Measurements from ENCODE around the gene EEF1AKMT4. TPM values are rescaled to one million over a fixed set of nuclear protein-coding genes. Genes with fewer than 3 reads are reported as not detected.

The EEF1AKMT4 gene
- total RNA-seq, 1 donor from 2014 or later = 3.9 TPM

GRCh38 chr3:184242297-184242685, 7.2 kb upstream of the EEF1AKMT4 start:
- Mint-ChIP-seq H3K4me3 (ENCODE audit: low read depth) (no peak overlapping the region), H3K36me3 (ENCODE audit: insufficient read depth) (peaks cover 10% of the 10 kb centered on the region), H3K27ac (no peak overlapping the region), H3K27me3 (peaks cover 3% of the 10 kb centered on the region), H3K4me1 (ENCODE audit: low read depth) (no peaks in the 10 kb centered on the region), H3K9me3 (ENCODE audit: low read depth) (no peaks in the 10 kb centered on the region)
- TF ChIP-seq CTCF (IDR thresholded peaks at IDR 0.05; ENCODE audit: unreplicated experiment) = no peak
- no peak for DNase-seq (ENCODE audit: low spot score, unreplicated experiment)

GRCh38 chr3:184248454-184249411, 739 bp upstream of the EEF1AKMT4 start, which contains the start of gene ALG3:
TSS of gene ALG3 (minus strand) at chr3:184248962. CDS start at chr3:184248940, 22 bp downstream.
- TF ChIP-seq CTCF (IDR thresholded peaks at IDR 0.05; ENCODE audit: unreplicated experiment) = no peak
- peak; percentile 77 for DNase-seq (ENCODE audit: low spot score, unreplicated experiment)
- Mint-ChIP-seq H3K36me3 (ENCODE audit: insufficient read depth) (peaks cover 5% of the 10 kb centered on the region), H3K9me3 (ENCODE audit: low read depth) (no peaks in the 10 kb centered on the region), H3K4me3 (ENCODE audit: low read depth) (peak within 1 kb of the TSS; percentile 89), H3K4me1 (ENCODE audit: low read depth) (peaks cover 4% of the 10 kb centered on the region), H3K27ac (peak within 1 kb of the TSS; percentile 97), H3K27me3 (no peaks in the 10 kb centered on the region)

- Mint-ChIP-seq H3K9me3 (ENCODE audit: low read depth) (no peaks in the 10 kb centered on the region), H3K4me3 (ENCODE audit: low read depth) (peak overlapping the region; percentile 89), H3K27me3 (no peaks in the 10 kb centered on the region), H3K36me3 (ENCODE audit: insufficient read depth) (peaks cover 1% of the 10 kb centered on the region), H3K27ac (peak overlapping the region; percentile 88), H3K4me1 (ENCODE audit: low read depth) (peaks cover 4% of the 10 kb centered on the region)
- peak; percentile 85 for DNase-seq (ENCODE audit: low spot score, unreplicated experiment)
- TF ChIP-seq CTCF (IDR thresholded peaks at IDR 0.05; ENCODE audit: unreplicated experiment) = peak; percentile 89
Measured at GRCh38 chr3:184250167-184250828, 826 bp downstream of the EEF1AKMT4 start.

- H3K9me3 Mint-ChIP-seq (ENCODE audit: low read depth) = no peaks in the 10 kb centered on the region
- no peak overlapping the region for H3K4me3 Mint-ChIP-seq (ENCODE audit: low read depth)
- H3K36me3 Mint-ChIP-seq (ENCODE audit: insufficient read depth) = peaks cover 8% of the 10 kb centered on the region
- no peak overlapping the region for H3K27ac Mint-ChIP-seq
- no peak for TF ChIP-seq CTCF (IDR thresholded peaks at IDR 0.05; ENCODE audit: unreplicated experiment)
- H3K27me3 Mint-ChIP-seq = peaks cover 31% of the 10 kb centered on the region
- peaks cover 4% of the 10 kb centered on the region for H3K4me1 Mint-ChIP-seq (ENCODE audit: low read depth)
- no peak for DNase-seq (ENCODE audit: low spot score, unreplicated experiment)
Measured at GRCh38 chr3:184255291-184256039, 6.0 kb downstream of the EEF1AKMT4 start.

All from progenitor cell of endocrine pancreas (in vitro differentiated cells).